C4-2B (cell line): ENCODE measurements around the gene ADARB2.

Source experiments
- H3K27ac ChIP-seq: fragments of 450-650 bp; 2 replicates; pipeline ENCODE4 v1.5.1; 2017
- CTCF ChIP-seq: fragments of 450-650 bp; conservative IDR thresholded peaks from 2 replicates; pipeline ENCODE4 v1.5.1; 2017; ENCODE audit warnings: mild to moderate bottlenecking
- ZFX ChIP-seq: fragments of 450-650 bp; IDR thresholded peaks from 2 replicates; pipeline ENCODE4 v1.6.1; 2017

Gene ADARB2

GRCh38 chr10:1449572-1450205 lies 287.6 kb downstream of the ADARB2 start:
- TF ChIP-seq CTCF (no peak), ZFX (no peak)

DNA sequence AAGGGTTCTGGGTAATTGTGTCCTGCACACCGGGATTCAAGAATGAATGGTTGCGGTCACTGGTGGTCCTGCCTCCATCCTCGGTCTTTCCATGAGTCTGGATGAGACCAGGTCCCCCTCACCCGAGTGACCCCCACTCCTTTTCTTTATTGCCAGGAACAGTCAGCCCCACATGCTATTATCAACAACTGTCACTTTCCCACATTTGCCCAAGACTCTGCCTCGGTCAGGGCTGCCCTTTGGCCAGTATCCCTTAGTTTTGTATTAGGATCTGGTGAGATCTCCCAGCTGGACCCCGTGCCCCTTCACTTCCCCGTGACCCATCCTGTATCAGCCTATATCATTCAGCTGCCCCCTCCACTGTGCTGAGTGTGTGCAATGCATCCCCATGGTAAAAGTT lies 288.3 kb downstream of the ADARB2 start:
- TF ChIP-seq ZFX (no peak), CTCF (no peak)
- H3K27ac ChIP-seq, result peak overlapping the region; percentile 83

More at GRCh38 chr10:1449572-1450205, 287.6 kb downstream of the ADARB2 start:
- peak overlapping the region; percentile 83 for H3K27ac ChIP-seq

DNA sequence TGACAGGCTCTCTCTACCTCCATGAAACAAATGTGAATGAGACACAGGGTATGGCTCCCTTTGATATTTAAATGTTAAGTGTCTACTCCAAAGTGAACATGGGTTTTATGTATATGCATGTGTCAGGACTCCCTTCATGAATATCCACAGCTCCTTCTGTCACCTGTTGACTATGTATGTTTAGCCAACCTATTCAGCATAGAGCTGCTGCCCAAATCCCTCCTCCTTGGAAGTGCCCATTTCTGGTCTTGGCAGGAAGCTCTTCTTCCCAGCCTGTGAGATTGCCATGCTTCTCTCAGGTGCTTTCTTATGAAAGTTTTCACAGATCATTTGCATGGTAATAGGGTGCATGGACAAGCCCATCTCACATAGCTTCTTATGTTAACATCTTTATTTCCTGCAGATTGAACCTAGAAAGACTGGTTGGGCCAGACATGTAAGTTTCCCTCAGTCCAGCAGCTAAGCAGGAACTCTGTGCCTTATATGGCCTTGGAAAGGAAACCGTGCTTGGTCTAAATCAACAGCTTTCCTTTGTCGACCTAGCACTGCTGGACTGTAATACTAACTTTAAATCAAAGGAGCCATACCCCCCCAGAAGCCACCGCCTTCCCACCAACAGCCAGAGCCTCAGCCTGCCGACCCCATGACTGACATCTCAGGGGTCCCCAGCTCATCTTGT lies 288.9 kb downstream of the ADARB2 start:
- no peak for TF ChIP-seq ZFX
- TF ChIP-seq CTCF, result no peak
- peak overlapping the region; percentile 83 for H3K27ac ChIP-seq

- TF ChIP-seq CTCF, result no peak
- TF ChIP-seq ZFX, result no peak
- no peak overlapping the region for H3K27ac ChIP-seq
Measured at GRCh38 chr10:1444826-1445225, 292.5 kb downstream of the ADARB2 start.

DNA sequence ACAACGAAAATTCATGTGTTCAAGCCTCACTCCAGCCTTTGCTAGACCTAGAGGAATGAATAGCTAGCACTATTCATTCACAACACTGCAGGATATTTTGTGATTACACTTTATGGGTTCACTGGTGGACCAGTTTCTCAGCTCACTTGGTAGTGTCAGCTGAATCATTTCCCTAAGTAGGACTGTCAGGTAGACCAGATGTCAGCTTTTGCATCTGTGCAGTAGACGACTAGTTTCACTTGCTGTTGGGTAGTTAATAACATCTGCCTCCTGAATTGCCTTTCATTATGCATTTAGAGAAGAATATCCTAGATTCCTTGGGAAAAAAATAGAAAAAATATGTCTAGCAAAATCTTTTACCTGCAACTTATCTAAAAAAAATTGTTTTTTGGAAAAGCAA lies 296.4 kb downstream of the ADARB2 start:
- TF ChIP-seq CTCF (no peak), ZFX (no peak)
- no peak overlapping the region for H3K27ac ChIP-seq

DNA sequence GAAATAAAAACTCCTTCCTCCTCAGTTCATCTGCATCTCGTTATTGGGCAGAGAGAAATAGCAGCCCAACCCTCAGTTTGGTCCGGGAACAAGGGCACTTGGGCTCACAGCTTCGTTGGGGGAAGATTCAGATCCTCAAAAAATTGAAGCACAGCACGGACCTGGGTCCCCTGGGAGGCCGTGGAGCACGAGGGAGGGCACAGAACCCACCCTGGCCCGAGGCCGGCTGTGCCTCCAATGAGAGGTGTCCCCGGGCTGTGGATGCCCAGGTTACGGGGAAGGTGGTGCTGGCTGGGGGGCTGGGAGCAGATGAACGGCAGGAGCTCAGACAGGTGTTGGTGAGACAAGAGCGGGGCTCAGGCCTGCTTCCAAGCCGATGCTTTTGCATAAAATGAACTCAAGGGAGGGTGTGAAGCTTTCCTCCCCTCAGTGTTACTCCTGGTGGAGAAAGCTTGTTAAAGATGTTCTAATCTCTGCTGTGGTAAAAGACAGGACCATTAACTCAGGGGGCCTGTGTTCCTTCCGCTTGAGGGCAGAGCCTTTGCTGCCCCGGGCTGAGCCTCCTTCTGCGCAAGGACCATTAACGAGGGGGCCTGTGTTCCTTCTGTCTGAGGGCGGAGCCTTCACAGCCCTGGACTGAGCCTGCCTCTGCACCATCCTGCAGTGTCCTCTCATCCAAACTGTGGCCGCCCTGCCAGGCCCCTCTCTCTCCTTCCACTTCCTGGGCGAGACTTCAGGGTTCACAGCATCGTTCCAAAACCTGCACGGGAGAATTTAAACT lies 302.2 kb downstream of the ADARB2 start:
- no peak for TF ChIP-seq ZFX
- no peak for TF ChIP-seq CTCF
- H3K27ac ChIP-seq, result no peak overlapping the region; the same call in 1 of the 2 replicates

DNA sequence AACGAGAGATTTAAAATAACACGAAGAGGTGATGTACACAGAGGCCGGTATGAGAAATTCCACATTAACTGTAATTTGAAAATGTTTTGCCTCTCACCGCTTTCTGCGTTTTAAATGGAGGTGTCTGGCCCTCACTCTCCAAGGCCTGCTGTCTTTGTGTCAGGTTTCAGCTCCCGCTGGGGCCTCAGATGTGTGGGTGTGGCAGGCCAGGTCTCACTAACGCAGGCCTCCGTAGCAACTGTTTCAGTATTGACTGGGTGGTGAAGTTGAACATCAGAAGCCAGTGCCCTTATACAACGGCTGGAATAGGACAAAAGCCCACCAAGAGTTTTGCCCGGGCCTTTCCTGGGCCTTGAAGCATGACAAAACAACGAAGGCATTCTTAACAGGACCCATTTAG lies 303.1 kb downstream of the ADARB2 start:
- TF ChIP-seq CTCF (no peak), ZFX (no peak)
- no peak overlapping the region for H3K27ac ChIP-seq
